Measurements from ENCODE around the gene TSN. TPM values are rescaled to one million over a fixed set of nuclear protein-coding genes. Genes with fewer than 3 reads are reported as not detected.
A peak's percentile ranks its signal among the peaks of the same experiment; 100 is the strongest.

Gene TSN
- total RNA-seq, 1 experiment from 2014 or later = 70.4 TPM

DNA sequence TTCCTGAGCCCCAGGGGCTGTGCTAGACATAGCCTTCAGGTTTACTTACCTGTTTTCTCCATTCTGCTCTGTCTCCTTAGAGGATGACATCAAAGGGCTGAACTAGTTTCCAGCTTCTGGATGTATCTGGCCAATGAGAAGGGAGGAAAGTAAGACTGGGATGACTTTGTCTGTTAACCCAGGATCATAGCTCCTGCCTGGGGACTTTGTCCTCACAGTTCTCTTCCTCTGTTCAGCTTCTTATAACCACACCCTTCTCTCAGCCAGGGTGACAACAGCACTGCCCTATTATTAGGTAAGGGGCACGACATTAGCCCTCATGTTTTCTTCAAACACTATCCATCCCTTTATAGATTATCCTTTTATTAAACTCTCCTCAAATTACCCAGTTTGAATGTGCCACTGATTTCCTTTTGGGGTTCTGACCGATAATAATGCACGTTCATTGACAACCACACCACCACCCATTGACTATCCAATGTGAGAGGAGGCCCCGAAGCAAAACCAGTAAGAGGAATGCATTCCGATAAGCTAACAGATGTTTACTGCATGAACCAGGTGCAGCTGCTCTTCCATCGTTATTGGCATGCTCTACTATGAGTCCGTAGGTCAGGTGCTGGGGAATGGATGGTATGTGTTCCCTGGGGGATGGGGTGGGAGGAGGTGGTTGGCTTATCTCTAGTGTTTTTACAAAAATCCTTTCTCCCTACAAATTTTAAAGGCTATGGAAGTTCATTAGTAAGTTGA is 23.5 kb downstream of the TSN start:
- no peak for DNase-seq
- no TSS peak for BruUV-seq (replicated peaks)
- Histone ChIP-seq H3F3A (ENCODE audit: insufficient read depth, low read depth) (peaks cover 4% of the 10 kb centered on the region; the same call in 1 of the 2 replicates), H3K79me2 (ENCODE audit: low read depth) (no peaks in the 10 kb centered on the region), H3K27ac (no peak overlapping the region), H3K4me1 (replicated peaks; ENCODE audit: insufficient read depth) (no peaks in the 10 kb centered on the region; the same call in none of the 2 replicates), H3K9me3 (ENCODE audit: insufficient read depth, low read depth) (no peaks in the 10 kb centered on the region), H3K4me3 (no peak overlapping the region), H4K20me1 (ENCODE audit: insufficient read depth) (no peaks in the 10 kb centered on the region), H3K36me3 (ENCODE audit: low read depth) (no peaks in the 10 kb centered on the region), H3K4me2 (no peak overlapping the region), H3K27me3 (ENCODE audit: insufficient read depth, low read depth) (peaks cover 23% of the 10 kb centered on the region), H2AFZ (no peak overlapping the region), H3K9me2 (ENCODE audit: insufficient read depth) (no peaks in the 10 kb centered on the region)
- ChIA-PET POLR2A (ENCODE audit: unreplicated experiment) (no interaction called here), CTCF (no interaction called here)
- intact Hi-C loops (cut with micrococcal nuclease; ENCODE audit: unreplicated experiment) = no loop called here
- TF ChIP-seq EZH2 (IDR thresholded peaks at IDR 0.05; ENCODE audit: low read depth) = no peak
- TF ChIP-seq, protein P1, sequence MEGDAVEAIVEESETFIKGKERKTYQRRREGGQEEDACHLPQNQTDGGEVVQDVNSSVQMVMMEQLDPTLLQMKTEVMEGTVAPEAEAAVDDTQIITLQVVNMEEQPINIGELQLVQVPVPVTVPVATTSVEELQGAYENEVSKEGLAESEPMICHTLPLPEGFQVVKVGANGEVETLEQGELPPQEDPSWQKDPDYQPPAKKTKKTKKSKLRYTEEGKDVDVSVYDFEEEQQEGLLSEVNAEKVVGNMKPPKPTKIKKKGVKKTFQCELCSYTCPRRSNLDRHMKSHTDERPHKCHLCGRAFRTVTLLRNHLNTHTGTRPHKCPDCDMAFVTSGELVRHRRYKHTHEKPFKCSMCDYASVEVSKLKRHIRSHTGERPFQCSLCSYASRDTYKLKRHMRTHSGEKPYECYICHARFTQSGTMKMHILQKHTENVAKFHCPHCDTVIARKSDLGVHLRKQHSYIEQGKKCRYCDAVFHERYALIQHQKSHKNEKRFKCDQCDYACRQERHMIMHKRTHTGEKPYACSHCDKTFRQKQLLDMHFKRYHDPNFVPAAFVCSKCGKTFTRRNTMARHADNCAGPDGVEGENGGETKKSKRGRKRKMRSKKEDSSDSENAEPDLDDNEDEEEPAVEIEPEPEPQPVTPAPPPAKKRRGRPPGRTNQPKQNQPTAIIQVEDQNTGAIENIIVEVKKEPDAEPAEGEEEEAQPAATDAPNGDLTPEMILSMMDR (conservative IDR thresholded peaks at IDR 0.05) = no peak

DNA sequence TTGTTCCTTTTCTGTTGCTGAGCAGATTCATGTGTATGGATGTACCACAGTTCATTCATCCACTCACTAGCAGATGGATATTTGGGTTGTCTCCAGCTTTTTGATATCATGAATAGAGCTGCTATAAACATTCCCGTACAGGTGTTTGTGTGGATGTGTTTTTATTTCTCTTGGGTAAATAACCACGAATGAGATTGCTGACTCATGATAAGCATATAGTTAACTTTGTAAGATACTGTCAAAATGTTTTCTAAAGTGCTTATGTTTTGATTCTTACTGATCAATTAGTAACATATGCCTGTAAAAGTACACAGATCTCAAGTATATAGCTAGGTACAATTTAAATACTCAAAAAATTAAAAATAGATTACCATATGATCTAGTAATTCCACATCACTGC is 27.7 kb downstream of the TSN start:
- no TSS peak for BruUV-seq (replicated peaks)
- intact Hi-C loops (cut with micrococcal nuclease; ENCODE audit: unreplicated experiment) = no loop called here
- H3K9me2 ChIP-seq (ENCODE audit: insufficient read depth) = no peaks in the 10 kb centered on the region
- H3K4me2 ChIP-seq = 0 out of 2 replicates have a peak overlapping the region, but pooled peaks have one; percentile 5
- H3K27me3 ChIP-seq (ENCODE audit: insufficient read depth, low read depth) = peaks cover 60% of the 10 kb centered on the region
- no peaks in the 10 kb centered on the region for H3K9me3 ChIP-seq (ENCODE audit: insufficient read depth, low read depth)
- POLR2A ChIA-PET (ENCODE audit: unreplicated experiment) = no interaction called here
- no peak overlapping the region for H3K27ac ChIP-seq
- no peak overlapping the region for H3K4me3 ChIP-seq
- H3K4me1 ChIP-seq (replicated peaks; ENCODE audit: insufficient read depth) = no peaks in the 10 kb centered on the region
- H4K20me1 ChIP-seq (ENCODE audit: insufficient read depth) = no peaks in the 10 kb centered on the region
- H3K79me2 ChIP-seq (ENCODE audit: low read depth) = no peaks in the 10 kb centered on the region
- CTCF ChIA-PET = no interaction called here
- no peak overlapping the region for H2AFZ ChIP-seq
- DNase-seq = no peak
- TF ChIP-seq EZH2 (IDR thresholded peaks at IDR 0.05; ENCODE audit: low read depth) = no peak
- TF ChIP-seq, protein P1 (conservative IDR thresholded peaks at IDR 0.05) = no peak
- no peaks in the 10 kb centered on the region for H3K36me3 ChIP-seq (ENCODE audit: low read depth)
- no peaks in the 10 kb centered on the region for H3F3A ChIP-seq (ENCODE audit: insufficient read depth, low read depth)

DNA sequence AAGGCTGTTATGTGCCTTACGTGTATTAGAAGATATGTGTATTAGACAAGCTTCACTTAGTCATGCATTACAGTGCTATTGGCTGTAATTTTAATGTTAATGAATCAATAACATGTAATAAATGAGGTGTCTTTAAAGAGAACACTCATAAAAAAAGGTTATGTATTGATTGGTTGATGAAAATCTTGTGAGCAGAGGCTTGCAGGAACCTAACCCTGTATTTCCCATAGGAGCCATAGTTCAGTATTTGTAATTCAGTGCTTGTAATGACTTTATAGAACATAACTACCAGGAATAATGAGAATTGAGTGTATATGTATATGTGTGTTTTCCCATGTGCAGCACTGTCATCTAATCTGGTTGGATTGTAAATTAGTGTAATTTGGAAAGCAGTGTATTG is 33.2 kb downstream of the TSN start:
- no peak overlapping the region for H2AFZ ChIP-seq
- H3K79me2 ChIP-seq (ENCODE audit: low read depth) = no peaks in the 10 kb centered on the region
- H3K27ac ChIP-seq = no peak overlapping the region
- intact Hi-C loops (cut with micrococcal nuclease; ENCODE audit: unreplicated experiment) = no loop called here
- POLR2A ChIA-PET (ENCODE audit: unreplicated experiment) = no interaction called here
- H3K9me2 ChIP-seq (ENCODE audit: insufficient read depth) = no peaks in the 10 kb centered on the region
- no peaks in the 10 kb centered on the region for H3K9me3 ChIP-seq (ENCODE audit: insufficient read depth, low read depth)
- BruUV-seq (replicated peaks) = no TSS peak
- H3K4me3 ChIP-seq = no peak overlapping the region
- DNase-seq = no peak
- H3K4me2 ChIP-seq = no peak overlapping the region
- 0 out of 2 replicates have a peak, but pooled peaks cover 8% of the 10 kb centered on the region for H3K4me1 ChIP-seq (replicated peaks; ENCODE audit: insufficient read depth)
- H4K20me1 ChIP-seq (ENCODE audit: insufficient read depth) = no peaks in the 10 kb centered on the region
- H3K27me3 ChIP-seq (ENCODE audit: insufficient read depth, low read depth) = peaks cover 59% of the 10 kb centered on the region
- TF ChIP-seq, protein P1 (conservative IDR thresholded peaks at IDR 0.05) = no peak
- no peak for TF ChIP-seq EZH2 (IDR thresholded peaks at IDR 0.05; ENCODE audit: low read depth)
- no peaks in the 10 kb centered on the region for H3K36me3 ChIP-seq (ENCODE audit: low read depth)
- H3F3A ChIP-seq (ENCODE audit: insufficient read depth, low read depth) = no peaks in the 10 kb centered on the region
- CTCF ChIA-PET = no interaction called here

Measured in PC-9 (cell line).